HG03439 (cell line): ENCODE measurements around the gene NAT16.

Source experiments
- ATAC-seq: cut with Tn5 transposase; IDR thresholded peaks from one replicate; pipeline ENCODE4 v1.9.1; 2021; ENCODE audit warnings: mild to moderate bottlenecking, moderate library complexity; ENCODE audit not compliant: unreplicated experiment

Gene NAT16

GRCh38 chr7:101172005-101172853, 7.9 kb downstream of the NAT16 start:
- ATAC-seq, result no peak

GRCh38 chr7:101171442-101171837, 8.7 kb downstream of the NAT16 start:
- no peak for ATAC-seq

GRCh38 chr7:101170617-101171441, 9.3 kb downstream of the NAT16 start:
- ATAC-seq, result no peak

GRCh38 chr7:101169838-101170551, 10.1 kb downstream of the NAT16 start:
- ATAC-seq, result no peak

GRCh38 chr7:101169110-101169837, 10.8 kb downstream of the NAT16 start:
- ATAC-seq, result no peak

- no peak for ATAC-seq
These were observed 11.6 kb downstream of the NAT16 start for GRCh38 chr7:101168412-101169049.

- ATAC-seq, result no peak
These were observed 12.3 kb downstream of the NAT16 start for GRCh38 chr7:101167645-101168411.

GRCh38 chr7:101166909-101167644, 13.0 kb downstream of the NAT16 start:
- no peak for ATAC-seq

- no peak for ATAC-seq
These were observed 13.5 kb downstream of the NAT16 start for GRCh38 chr7:101166648-101166908.

- ATAC-seq, result no peak
These were observed 14.0 kb downstream of the NAT16 start for GRCh38 chr7:101165958-101166647.

- ATAC-seq, result peak; percentile 71
These were observed 14.8 kb downstream of the NAT16 start, which contains the start of gene VGF for GRCh38 chr7:101165075-101165957. Gene VGF (minus strand): TSS chr7:101165569. CDS start chr7:101164843, 726 bp downstream.

GRCh38 chr7:101164071-101164840, 15.8 kb downstream of the NAT16 start:
- no peak for ATAC-seq

GRCh38 chr7:101163279-101164070, 16.6 kb downstream of the NAT16 start:
- no peak for ATAC-seq

- no peak for ATAC-seq
These were observed 17.4 kb downstream of the NAT16 start for GRCh38 chr7:101162551-101163278.
